Body of pancreas (tissue), 4 donors: ENCODE results near the gene STX18. TPM values are rescaled to one million over a fixed set of nuclear protein-coding genes. Genes with fewer than 3 reads are reported as not detected.

Experiments
- ATAC-seq: fragments of 150-250 bp; one replicate; pipeline ENCODE4 v1.9.1; 2016
- DNase-seq, 4 donors: peaks; one replicate each; pipeline ENCODE4 v3.0.0-alpha.2; 2019
- H3K27ac ChIP-seq, 4 donors: fragments of 200-600 bp; sonication (generic); 1 replicate in 3 of 4; 2 replicates in 1 of 4; pipeline versions ENCODE4 v1.5.1 to v1.6.1; 2016 to 2019; ENCODE audit warnings: mild to moderate bottlenecking in 1 of 4, mixed read lengths in 1 of 4, moderate library complexity in 1 of 4
- H3K27me3 ChIP-seq, 2 donors: fragments of 200-600 bp; sonication (generic); one replicate each; pipeline ENCODE4 v1.6.0; 2016; ENCODE audit warnings: mild to moderate bottlenecking in 1 of 2
- H3K36me3 ChIP-seq, 2 donors: fragments of 200-600 bp; sonication (generic); replicated peaks in 1 of 2; 2 replicates each; pipeline ENCODE4 v1.5.1; 2016; ENCODE audit warnings: low read depth in 2 of 2; ENCODE audit not compliant: insufficient read depth in 1 of 2
- H3K4me1 ChIP-seq: fragments of 200-600 bp; sonication (generic); one replicate; pipeline ENCODE4 v1.6.0; 2016
- H3K4me3 ChIP-seq, 2 donors: fragments of 200-600 bp; sonication (generic); 1 replicate in 1 of 2; 2 replicates in 1 of 2; pipeline ENCODE4 v1.5.1; 2016 to 2019
- H3K9me3 ChIP-seq, 3 donors: fragments of 200-600 bp; sonication (generic); 1 replicate in 2 of 3; 2 replicates in 1 of 3; pipeline ENCODE4 v1.5.1; 2016
- CTCF ChIP-seq, 7 experiments: fragments of 450-650 bp in 4 of 7; fragments of 200-600 bp in 3 of 7; sonication (generic) in 3 of 7; IDR thresholded peaks; one replicate each; pipeline ENCODE4 v1.5.1; 2016 to 2019; ENCODE audit warnings: antibody characterized with exemption in 7 of 7
- POLR2A ChIP-seq, 3 donors: fragments of 450-650 bp; IDR thresholded peaks; one replicate each; pipeline ENCODE4 v1.6.1; 2016; ENCODE audit warnings: antibody characterized with exemption in 3 of 3, mild to moderate bottlenecking in 2 of 3
- WGBS, 2 donors: methylation state at CpG; one replicate each; pipeline ENCODE4 v1.1.5; 2017; 5-methylcytosine and 5-hydroxymethylcytosine counted together
- intact Hi-C: fragments of 100-400 bp; cut with DNase I; formaldehyde crosslinking; loops from one replicate; pipeline ENCODE4 v1.15.1; 2023
- total RNA-seq, 2 donors: library from RNA; depleted of rRNA; stranded (reverse); fragments of >200 nt; gene quantifications; one replicate each; pipeline ENCODE4 v1.1.0, GENCODE V29; 2016

The STX18 gene
- total RNA-seq, 2 donors from 2014 or later: 13.5 to 53.4 TPM

GRCh38 chr4:4488405-4489404 is 53.1 kb downstream of the STX18 start:
- intact Hi-C loops: no loop called here
- TF ChIP-seq CTCF (IDR thresholded peaks at IDR 0.05) (peak; percentile 69 to 88 (median 84)), POLR2A (IDR thresholded peaks at IDR 0.05) (no peak)
- no peaks in the 10 kb centered on the region for H3K36me3 ChIP-seq
- no peak overlapping the region for H3K4me3 ChIP-seq
- peaks cover 22% of the 10 kb centered on the region for H3K4me1 ChIP-seq
- 28% methylated on average over 6 of the region's 6 CpGs for WGBS, 2 donors
- ATAC-seq (peak; percentile 85), DNase-seq (peak; percentile 67 to 76 (median 68))
- H3K9me3 ChIP-seq: no peaks in the 10 kb centered on the region
- no peaks in the 10 kb centered on the region for H3K27me3 ChIP-seq
- H3K27ac ChIP-seq: no peak overlapping the region

GRCh38 chr4:4486969-4487368 is 54.9 kb downstream of the STX18 start:
- H3K4me3 ChIP-seq: no peak overlapping the region
- H3K4me1 ChIP-seq: peaks cover 29% of the 10 kb centered on the region
- DNase-seq (no peak), ATAC-seq (no peak)
- H3K27ac ChIP-seq: no peak overlapping the region
- H3K9me3 ChIP-seq: no peaks in the 10 kb centered on the region
- H3K36me3 ChIP-seq: no peaks in the 10 kb centered on the region
- intact Hi-C loops: no loop called here
- H3K27me3 ChIP-seq: no peaks in the 10 kb centered on the region
- 20 to 25% methylated on average over 3 of the region's 3 CpGs for WGBS, 2 donors
- TF ChIP-seq CTCF (IDR thresholded peaks at IDR 0.05) (no peak), POLR2A (IDR thresholded peaks at IDR 0.05) (no peak)

GRCh38 chr4:4485806-4486205 is 56.0 kb downstream of the STX18 start:
- Histone ChIP-seq H3K4me1 (peaks cover 38% of the 10 kb centered on the region), H3K27ac (no peak overlapping the region), H3K27me3 (no peaks in the 10 kb centered on the region), H3K9me3 (no peaks in the 10 kb centered on the region), H3K4me3 (no peak overlapping the region), H3K36me3 (no peaks in the 10 kb centered on the region)
- DNase-seq (no peak), ATAC-seq (no peak)
- 83 to 87% methylated on average over 9 to 10 of the region's 10 CpGs for WGBS, 2 donors
- intact Hi-C loops: no loop called here
- no peak for TF ChIP-seq POLR2A (IDR thresholded peaks at IDR 0.05)
- no peak for TF ChIP-seq CTCF (IDR thresholded peaks at IDR 0.05)

- Histone ChIP-seq H3K27me3 (no peaks in the 10 kb centered on the region), H3K36me3 (no peaks in the 10 kb centered on the region), H3K9me3 (no peaks in the 10 kb centered on the region), H3K4me3 (no peak overlapping the region), H3K4me1 (peaks cover 37% of the 10 kb centered on the region), H3K27ac (peak overlapping the region in 2 of 4 donors; percentile 22 to 32)
- WGBS, 2 donors: 62 to 67% methylated on average over 3 of the region's 3 CpGs
- ATAC-seq (no peak), DNase-seq (no peak)
- intact Hi-C loops: no loop called here
- TF ChIP-seq POLR2A (IDR thresholded peaks at IDR 0.05): no peak
- TF ChIP-seq CTCF (IDR thresholded peaks at IDR 0.05): no peak
These were observed 60.4 kb downstream of the STX18 start for GRCh38 chr4:4481399-4481994.
